Measurements from ENCODE around the gene HLA-DQB1. TPM values are rescaled to one million over a fixed set of nuclear protein-coding genes. Genes with fewer than 3 reads are reported as not detected.

The HLA-DQB1 gene
- total and polyA plus RNA-seq, 2 experiments from 2014 or later = not detected

DNA sequence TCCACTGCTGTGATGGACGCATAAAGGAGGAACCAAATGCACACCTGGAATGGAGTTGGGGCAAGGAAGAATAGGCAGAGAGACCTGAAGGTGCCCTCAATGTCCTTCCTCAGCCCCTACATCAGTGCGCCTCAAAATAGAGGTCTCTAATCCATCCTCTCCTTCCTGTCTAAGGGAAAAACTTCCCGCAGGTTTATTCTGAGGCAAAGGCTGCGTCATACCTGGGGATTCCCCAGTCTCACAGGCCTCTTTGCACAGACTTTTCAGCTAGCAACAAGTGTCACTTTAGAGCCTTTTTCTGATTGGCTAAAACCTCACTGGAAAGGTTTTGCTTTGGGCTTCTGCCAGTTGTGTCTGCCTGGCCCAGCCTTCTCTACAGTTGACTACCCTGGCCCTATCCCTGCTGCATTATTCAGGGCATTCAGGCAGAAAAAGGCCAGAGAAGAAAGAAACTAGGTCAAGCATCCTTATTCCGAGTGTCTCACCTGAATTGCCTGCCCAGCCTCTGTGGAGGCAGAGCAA is 1.8 kb upstream of the HLA-DQB1 start:
- Histone ChIP-seq H3K27ac (no peak overlapping the region), H4K20me1 (ENCODE audit: insufficient read depth) (no peaks in the 10 kb centered on the region), H3K36me3 (ENCODE audit: low read depth) (no peaks in the 10 kb centered on the region), H2AFZ (no peak overlapping the region), H3K9me2 (ENCODE audit: insufficient read depth) (no peaks in the 10 kb centered on the region), H3F3A (ENCODE audit: insufficient read depth) (no peaks in the 10 kb centered on the region), H3K9me3 (ENCODE audit: low read depth) (no peaks in the 10 kb centered on the region), H3K79me2 (ENCODE audit: insufficient read depth) (no peaks in the 10 kb centered on the region), H3K9ac (no peak overlapping the region), H3K4me2 (ENCODE audit: unreplicated experiment) (no peak overlapping the region), H3K4me1 (ENCODE audit: insufficient read depth) (no peaks in the 10 kb centered on the region), H3K4me3 (no peak overlapping the region), H3K27me3 (replicated peaks; ENCODE audit: insufficient read depth) (peaks cover 7% of the 10 kb centered on the region; the same call in 1 of the 2 replicates)
- 20 to 22% methylated on average over 5 of the region's 5 CpGs for WGBS, 2 experiments (ENCODE audit: low coverage in 1 of 2, low lambda C conversion rate in 2 of 2, missing lambda C conversion rate in 2 of 2)
- peak; percentile 24 for DNase-seq
- in situ Hi-C loops (cut with MboI) = no loop called here
- TF ChIP-seq EZH2 (IDR thresholded peaks at IDR 0.05; ENCODE audit: insufficient read depth, poor library complexity, severe bottlenecking) (no peak), EZH2phosphoT487 (IDR thresholded peaks at IDR 0.05; ENCODE audit: insufficient read depth, low read depth) (no peak)

DNA sequence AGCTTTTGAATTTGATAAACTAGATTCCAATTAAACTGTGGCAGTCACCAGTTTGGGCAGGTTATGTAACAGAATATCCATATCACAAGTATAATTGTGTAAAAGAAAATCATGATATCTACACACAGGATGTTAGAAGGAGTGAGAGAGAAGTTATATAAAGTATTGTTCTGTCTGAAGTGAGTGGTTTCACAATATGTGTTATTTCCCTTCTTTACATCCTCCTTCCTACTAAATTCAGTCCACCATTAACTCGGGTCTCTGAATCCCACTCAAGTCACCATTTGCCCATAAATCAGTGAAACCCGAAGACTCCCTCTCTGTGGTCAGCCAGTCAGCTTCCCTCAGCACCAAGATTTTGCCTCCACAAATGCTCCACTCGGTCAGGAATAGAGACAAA is 796 bp downstream of the HLA-DQB1 start:
- Histone ChIP-seq H3F3A (ENCODE audit: insufficient read depth) (no peaks in the 10 kb centered on the region), H3K9me2 (ENCODE audit: insufficient read depth) (no peaks in the 10 kb centered on the region), H2AFZ (no peak overlapping the region), H3K27ac (no peak overlapping the region), H3K36me3 (ENCODE audit: low read depth) (no peaks in the 10 kb centered on the region), H3K4me3 (no peak overlapping the region), H3K4me2 (ENCODE audit: unreplicated experiment) (no peak overlapping the region), H3K4me1 (ENCODE audit: insufficient read depth) (no peaks in the 10 kb centered on the region), H3K9me3 (ENCODE audit: low read depth) (no peaks in the 10 kb centered on the region), H3K79me2 (ENCODE audit: insufficient read depth) (no peaks in the 10 kb centered on the region), H3K9ac (no peak overlapping the region), H3K27me3 (replicated peaks; ENCODE audit: insufficient read depth) (peaks cover 7% of the 10 kb centered on the region; the same call in 1 of the 2 replicates), H4K20me1 (ENCODE audit: insufficient read depth) (no peaks in the 10 kb centered on the region)
- TF ChIP-seq EZH2phosphoT487 (IDR thresholded peaks at IDR 0.05; ENCODE audit: insufficient read depth, low read depth) = no peak
- no peak for TF ChIP-seq EZH2 (IDR thresholded peaks at IDR 0.05; ENCODE audit: insufficient read depth, poor library complexity, severe bottlenecking)
- 14 to 22% methylated on average over 3 of the region's 3 CpGs for WGBS, 2 experiments (ENCODE audit: low coverage in 1 of 2, low lambda C conversion rate in 2 of 2, missing lambda C conversion rate in 2 of 2)
- in situ Hi-C loops (cut with MboI) = no loop called here
- no peak for DNase-seq

DNA sequence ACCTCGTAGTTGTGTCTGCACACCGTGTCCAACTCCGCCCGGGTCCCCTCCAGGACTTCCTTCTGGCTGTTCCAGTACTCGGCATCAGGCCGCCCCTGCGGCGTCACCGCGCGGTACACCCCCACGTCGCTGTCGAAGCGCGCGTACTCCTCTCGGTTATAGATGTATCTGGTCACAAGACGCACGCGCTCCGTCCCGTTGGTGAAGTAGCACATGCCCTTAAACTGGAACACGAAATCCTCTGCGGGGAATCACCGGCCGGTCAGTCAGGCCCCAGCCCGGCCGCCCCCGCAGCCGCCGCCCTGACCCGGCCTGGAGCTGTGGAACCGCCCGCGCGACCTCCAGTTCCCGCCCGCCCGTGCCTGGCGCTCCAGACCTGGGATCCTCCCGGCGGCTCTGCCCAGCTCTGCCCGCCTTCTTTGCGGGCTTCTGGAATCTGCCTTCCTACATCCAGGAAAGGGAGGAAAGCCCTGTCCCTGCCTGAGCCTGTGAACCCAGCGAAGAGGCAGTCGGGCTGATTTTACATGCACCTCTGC is 1.6 kb downstream of the HLA-DQB1 start:
- H3K36me3 ChIP-seq (ENCODE audit: low read depth) = no peaks in the 10 kb centered on the region
- no peaks in the 10 kb centered on the region for H4K20me1 ChIP-seq (ENCODE audit: insufficient read depth)
- no peaks in the 10 kb centered on the region for H3K9me2 ChIP-seq (ENCODE audit: insufficient read depth)
- H3F3A ChIP-seq (ENCODE audit: insufficient read depth) = no peaks in the 10 kb centered on the region
- no peaks in the 10 kb centered on the region for H3K4me1 ChIP-seq (ENCODE audit: insufficient read depth)
- H2AFZ ChIP-seq = no peak overlapping the region
- H3K27ac ChIP-seq = no peak overlapping the region
- H3K4me2 ChIP-seq (ENCODE audit: unreplicated experiment) = no peak overlapping the region
- peak; percentile 25 for DNase-seq
- H3K9ac ChIP-seq = no peak overlapping the region
- H3K9me3 ChIP-seq (ENCODE audit: low read depth) = no peaks in the 10 kb centered on the region
- H3K4me3 ChIP-seq = no peak overlapping the region
- TF ChIP-seq EZH2 (IDR thresholded peaks at IDR 0.05; ENCODE audit: insufficient read depth, poor library complexity, severe bottlenecking) = no peak
- no peak for TF ChIP-seq EZH2phosphoT487 (IDR thresholded peaks at IDR 0.05; ENCODE audit: insufficient read depth, low read depth)
- in situ Hi-C loops (cut with MboI) = no loop called here
- 6 to 7% methylated on average over 26 to 43 of the region's 47 CpGs for whole genome bisulfite sequencing, 2 experiments (ENCODE audit: low coverage in 1 of 2, low lambda C conversion rate in 2 of 2, missing lambda C conversion rate in 2 of 2)
- H3K79me2 ChIP-seq (ENCODE audit: insufficient read depth) = no peaks in the 10 kb centered on the region
- peaks cover 7% of the 10 kb centered on the region; the same call in 1 of the 2 replicates for H3K27me3 ChIP-seq (replicated peaks; ENCODE audit: insufficient read depth)

DNA sequence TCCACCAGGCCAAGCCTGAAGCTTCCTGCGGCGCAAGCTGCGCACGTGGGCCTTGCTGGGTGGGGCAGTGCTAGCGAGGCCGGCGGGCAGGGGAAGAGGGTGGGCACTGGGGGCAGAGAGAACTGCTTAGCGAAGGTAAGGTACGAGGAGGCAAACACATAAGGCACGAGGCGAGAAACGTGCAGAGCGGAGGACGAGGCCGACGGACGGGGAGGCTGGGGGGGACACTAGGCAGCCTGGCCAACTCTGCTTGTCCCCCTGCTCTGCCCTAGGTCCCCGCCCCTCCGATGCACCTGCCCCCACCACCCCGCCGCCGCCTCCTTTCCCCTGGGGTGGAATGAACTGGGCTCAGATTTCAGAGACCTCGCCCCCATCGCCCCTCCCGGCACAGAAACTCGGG is 2.1 kb downstream of the HLA-DQB1 start:
- 6 to 7% methylated on average over 8 to 18 of the region's 26 CpGs for WGBS, 2 experiments (ENCODE audit: low coverage in 1 of 2, low lambda C conversion rate in 2 of 2, missing lambda C conversion rate in 2 of 2)
- peaks cover 7% of the 10 kb centered on the region; the same call in 1 of the 2 replicates for H3K27me3 ChIP-seq (replicated peaks; ENCODE audit: insufficient read depth)
- in situ Hi-C loops (cut with MboI) = no loop called here

More for the DNA sequence above, 2.1 kb downstream of the HLA-DQB1 start:
- H3K4me3 ChIP-seq = no peak overlapping the region
- TF ChIP-seq EZH2 (IDR thresholded peaks at IDR 0.05; ENCODE audit: insufficient read depth, poor library complexity, severe bottlenecking) (no peak), EZH2phosphoT487 (IDR thresholded peaks at IDR 0.05; ENCODE audit: insufficient read depth, low read depth) (no peak)
- no peaks in the 10 kb centered on the region for H3K4me1 ChIP-seq (ENCODE audit: insufficient read depth)
- no peak overlapping the region for H3K4me2 ChIP-seq (ENCODE audit: unreplicated experiment)
- no peaks in the 10 kb centered on the region for H4K20me1 ChIP-seq (ENCODE audit: insufficient read depth)
- H3K9ac ChIP-seq = no peak overlapping the region
- H3K79me2 ChIP-seq (ENCODE audit: insufficient read depth) = no peaks in the 10 kb centered on the region
- no peaks in the 10 kb centered on the region for H3K9me2 ChIP-seq (ENCODE audit: insufficient read depth)
- DNase-seq = no peak
- H3K27ac ChIP-seq = no peak overlapping the region
- H3F3A ChIP-seq (ENCODE audit: insufficient read depth) = no peaks in the 10 kb centered on the region
- no peak overlapping the region for H2AFZ ChIP-seq
- no peaks in the 10 kb centered on the region for H3K9me3 ChIP-seq (ENCODE audit: low read depth)
- H3K36me3 ChIP-seq (ENCODE audit: low read depth) = no peaks in the 10 kb centered on the region
